Stromal cell of bone marrow (primary cell): ENCODE measurements around the gene EFHC2.

ENCODE experiments used
- DNase-seq: peaks from one replicate; pipeline ENCODE4 v3.0.0-alpha.2; 2012; ENCODE audit warnings: low read depth

Gene EFHC2

GRCh38 chrX:44343412-44344141, at the start of gene EFHC2:
Gene EFHC2 (minus strand): TSS chrX:44343672. CDS start chrX:44343588, 84 bp downstream.
- peak; percentile 8 for DNase-seq

DNA sequence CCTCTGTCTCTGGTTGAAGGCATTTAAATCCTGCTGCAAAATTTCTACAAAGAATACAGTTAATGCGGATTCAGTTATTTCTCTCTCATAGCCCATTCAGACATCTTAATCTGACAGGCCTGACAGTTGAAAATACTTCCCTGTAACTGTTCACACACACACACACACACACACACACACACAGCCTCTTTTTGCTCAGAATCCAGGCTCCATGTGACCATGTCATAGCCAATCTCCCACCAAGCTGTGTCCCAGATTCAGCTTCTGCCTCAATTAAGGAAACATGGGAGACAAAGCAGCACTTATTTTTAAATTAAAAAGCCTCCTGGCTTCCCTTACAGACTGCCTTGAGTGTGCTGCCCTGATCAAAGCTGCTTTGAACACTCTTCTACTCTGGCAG, 49.3 kb upstream of the EFHC2 start:
- DNase-seq, result no peak

- DNase-seq, result no peak
Measured at GRCh38 chrX:44384688-44385338, 41.3 kb upstream of the EFHC2 start.

DNA sequence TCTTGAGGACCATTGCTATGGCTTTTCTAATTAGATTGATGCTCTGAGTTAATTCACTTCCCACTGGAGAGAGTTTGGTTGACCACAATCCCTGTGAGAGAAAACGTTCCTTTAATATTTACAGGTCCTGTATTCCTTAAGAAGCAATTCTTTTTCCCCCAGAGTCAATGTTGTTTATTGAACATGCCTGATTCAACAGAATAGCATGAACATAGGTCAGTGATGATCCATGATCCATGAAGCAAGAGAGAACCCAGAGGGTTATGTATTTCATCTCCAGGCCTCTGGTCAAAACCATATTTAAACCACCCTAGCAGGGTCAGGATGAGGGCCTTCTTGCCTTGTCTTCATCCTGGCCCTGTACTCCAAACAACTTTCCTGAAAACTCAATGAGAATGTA, 39.4 kb upstream of the EFHC2 start:
- DNase-seq, result no peak

GRCh38 chrX:44352758-44353157, 9.3 kb upstream of the EFHC2 start:
- DNase-seq, result no peak

DNA sequence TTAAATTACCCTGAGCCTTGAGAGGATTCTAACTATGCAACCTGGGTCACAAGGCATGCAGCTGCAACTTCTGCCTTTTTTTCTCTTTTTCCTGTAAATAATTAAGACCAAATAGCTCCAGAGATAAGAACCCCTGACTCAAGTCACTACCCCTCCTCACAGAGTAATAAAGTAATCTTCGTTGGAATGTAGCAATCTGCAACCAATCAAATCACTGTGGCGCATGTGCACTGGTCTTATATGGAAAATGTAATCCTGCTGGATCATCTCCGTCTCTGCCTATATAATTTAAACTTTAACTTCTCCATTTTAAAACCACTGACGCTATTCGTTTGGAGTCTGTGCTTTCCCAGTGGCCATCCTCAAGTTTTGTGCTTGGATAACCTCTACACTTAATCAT, 6.1 kb upstream of the EFHC2 start:
- no peak for DNase-seq

DNA sequence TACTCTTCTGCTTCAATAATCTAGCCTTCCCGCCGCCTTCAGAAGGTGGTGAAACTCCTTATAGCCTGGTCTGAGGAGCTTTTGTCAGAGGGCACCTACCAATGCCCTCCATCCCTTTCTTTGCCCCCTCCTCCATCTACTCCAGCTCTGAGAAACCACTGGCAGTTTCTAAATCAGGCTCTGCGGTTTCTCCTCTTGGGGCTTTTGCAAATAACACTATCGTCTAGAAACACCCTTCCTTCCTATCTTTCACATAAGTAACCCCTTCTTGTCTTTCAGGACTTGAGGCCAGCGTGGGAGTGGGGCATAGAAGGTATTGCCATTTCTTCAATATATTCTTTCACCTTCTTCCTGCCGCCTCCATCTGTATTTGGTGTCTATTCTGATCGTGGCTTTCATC, 1.2 kb upstream of the EFHC2 start:
- no peak for DNase-seq

GRCh38 chrX:44344194-44344593, 722 bp upstream of the EFHC2 start:
- DNase-seq, result no peak

DNA sequence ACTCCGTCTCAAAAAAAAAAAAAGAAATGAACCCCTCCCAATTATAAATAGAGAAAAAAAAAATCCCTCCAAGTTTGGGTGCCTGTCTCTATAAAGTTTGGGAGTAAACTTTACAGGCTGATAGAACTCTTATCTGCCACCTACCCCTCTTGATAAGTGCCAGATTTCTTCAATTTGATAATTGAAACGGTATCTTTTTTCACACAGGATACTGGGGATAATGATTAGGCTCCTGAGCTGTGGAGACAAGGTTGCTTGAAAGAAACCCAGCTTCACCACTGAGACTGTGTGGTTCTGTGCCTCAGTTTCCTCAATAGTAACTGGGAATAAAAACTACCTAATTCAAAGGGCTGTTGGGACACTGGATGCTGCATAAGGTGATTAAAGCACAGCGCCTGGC, 606 bp downstream of the EFHC2 start:
- no peak for DNase-seq

GRCh38 chrX:44338361-44338760, 5.1 kb downstream of the EFHC2 start:
- no peak for DNase-seq

DNA sequence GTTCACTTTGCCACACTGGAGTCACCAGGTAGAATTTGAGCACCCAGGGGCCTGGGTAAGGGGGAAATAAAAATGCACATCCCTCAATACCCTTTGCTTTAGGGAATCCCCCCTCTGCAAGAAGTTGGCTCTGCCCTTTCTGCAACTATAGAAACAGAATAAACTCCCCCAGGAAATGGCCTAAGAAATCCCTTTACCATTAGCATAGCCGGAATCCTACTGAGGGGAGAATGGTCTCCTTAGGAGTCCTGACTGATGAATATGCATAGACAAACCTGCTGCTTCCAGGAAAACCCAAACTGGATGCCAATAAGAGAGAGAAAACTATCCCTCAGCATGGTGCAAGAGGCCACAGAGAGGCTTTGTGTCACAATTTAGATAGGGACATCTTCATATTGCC, 11.0 kb downstream of the EFHC2 start:
- DNase-seq, result no peak

GRCh38 chrX:44330227-44330626, 13.2 kb downstream of the EFHC2 start:
- DNase-seq, result no peak

- DNase-seq, result no peak
Measured at GRCh38 chrX:44319550-44319949, 23.9 kb downstream of the EFHC2 start.

DNA sequence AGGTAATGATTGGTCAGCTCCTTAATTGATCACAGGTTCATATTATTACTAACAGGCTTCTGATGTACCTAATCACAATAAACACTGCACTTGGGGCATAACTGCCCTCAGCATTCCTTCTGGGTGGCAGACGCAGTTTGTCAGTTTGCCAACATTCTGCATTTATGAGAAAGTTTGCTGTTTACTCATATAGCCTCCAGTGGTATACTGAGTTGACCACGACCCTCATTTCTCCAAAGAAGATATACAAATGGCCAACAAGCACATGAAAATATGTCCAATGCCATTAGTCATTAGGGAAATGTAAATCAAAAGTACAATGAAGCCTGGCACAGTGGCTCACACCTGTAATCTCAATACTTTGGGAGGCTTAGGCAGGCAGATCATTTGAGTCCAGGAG, 26.3 kb downstream of the EFHC2 start:
- no peak for DNase-seq

GRCh38 chrX:44314808-44315207, 28.7 kb downstream of the EFHC2 start:
- no peak for DNase-seq

- DNase-seq, result peak; percentile 28
Measured at GRCh38 chrX:44314259-44314734, 29.2 kb downstream of the EFHC2 start.

- no peak for DNase-seq
Measured at GRCh38 chrX:44312421-44312820, 31.1 kb downstream of the EFHC2 start.

GRCh38 chrX:44310227-44310626, 33.2 kb downstream of the EFHC2 start:
- DNase-seq, result no peak

DNA sequence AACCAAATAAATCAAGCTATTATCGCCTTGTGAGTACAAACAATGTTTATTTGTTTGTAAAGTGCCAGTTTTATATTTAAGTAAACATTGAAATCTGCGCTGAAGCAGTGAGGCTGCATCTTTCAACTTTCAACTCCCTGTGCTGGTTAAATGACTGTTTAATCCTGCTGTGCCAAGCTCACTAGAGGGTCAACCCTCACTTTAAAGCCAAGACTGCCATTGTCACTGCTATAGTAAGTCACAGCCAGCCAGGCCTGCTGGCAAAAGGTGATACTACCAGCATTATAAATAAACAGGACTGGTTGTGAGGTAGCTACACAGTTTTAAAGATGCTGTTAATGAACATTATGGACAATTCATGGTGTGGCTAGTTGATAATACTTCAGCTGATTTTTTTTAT, 34.6 kb downstream of the EFHC2 start:
- DNase-seq, result no peak

GRCh38 chrX:44306356-44306755, 37.1 kb downstream of the EFHC2 start:
- no peak for DNase-seq

- no peak for DNase-seq
Measured at GRCh38 chrX:44305921-44306320, 37.6 kb downstream of the EFHC2 start.

DNA sequence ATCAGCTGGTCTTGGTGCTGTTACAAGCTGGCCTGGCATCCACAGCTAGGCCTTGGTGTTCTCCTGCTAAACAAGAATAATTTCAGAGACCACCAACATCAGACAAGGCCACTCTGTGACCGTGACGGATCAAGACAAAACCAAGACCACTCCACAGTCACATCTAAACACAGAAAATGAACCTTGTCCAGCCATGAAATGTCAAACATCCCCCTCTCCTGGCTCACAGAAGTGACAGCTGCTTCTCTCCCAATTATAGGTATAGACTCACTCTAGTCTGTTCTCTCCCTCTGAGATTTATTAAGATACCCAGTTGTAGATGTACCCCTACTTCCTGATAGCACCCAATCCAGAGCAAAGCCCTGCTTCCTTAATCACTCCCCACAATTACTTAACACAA, 40.4 kb downstream of the EFHC2 start:
- DNase-seq, result no peak

- DNase-seq, result no peak
Measured at GRCh38 chrX:44299177-44299576, 44.3 kb downstream of the EFHC2 start.
